IPS-18a (cell line): ENCODE measurements around the gene HMCN1.

Source experiments
- H3K27ac ChIP-seq: one replicate; pipeline ENCODE4 v1.5.1; 2013; ENCODE audit warnings: low read length
- H3K27me3 ChIP-seq: one replicate; pipeline ENCODE4 v1.6.1; 2013; ENCODE audit warnings: mild to moderate bottlenecking, low read length; ENCODE audit not compliant: control insufficient read depth, insufficient read depth
- H3K36me3 ChIP-seq: one replicate; pipeline ENCODE4 v1.6.1; 2013; ENCODE audit warnings: low read depth, low read length; ENCODE audit not compliant: control insufficient read depth
- H3K4me1 ChIP-seq: one replicate; pipeline ENCODE4 v1.6.1; 2013; ENCODE audit warnings: low read depth, low read length; ENCODE audit not compliant: control insufficient read depth
- H3K4me3 ChIP-seq: one replicate; pipeline ENCODE4 v1.5.1; 2013; ENCODE audit warnings: low read length
- H3K9ac ChIP-seq: one replicate; pipeline ENCODE4 v1.6.1; 2013; ENCODE audit warnings: mild to moderate bottlenecking, low read length, moderate library complexity
- H3K9me3 ChIP-seq: one replicate; pipeline ENCODE4 v1.6.1; 2013; ENCODE audit warnings: low read depth, low read length; ENCODE audit not compliant: control insufficient read depth

The HMCN1 gene

DNA sequence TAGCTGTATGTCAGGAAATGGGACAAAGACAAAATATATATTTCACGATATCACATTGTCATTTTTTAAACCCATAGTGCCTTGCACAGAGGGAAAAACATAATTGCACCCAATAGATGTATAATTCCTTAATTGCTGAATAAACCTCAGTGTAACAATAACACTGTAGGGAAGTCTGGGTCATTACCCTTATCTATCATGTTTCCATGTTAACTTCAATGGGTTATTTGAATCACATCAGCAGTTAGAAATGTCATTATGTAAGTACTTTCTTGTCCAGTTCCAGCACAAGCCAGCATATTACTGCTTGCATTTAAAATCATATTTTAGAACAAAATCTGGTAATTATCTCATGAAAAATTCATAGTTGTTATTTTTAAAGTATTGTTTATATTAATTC, 222.7 kb downstream of the HMCN1 start:
- H3K9ac ChIP-seq: no peak overlapping the region
- no peak overlapping the region for H3K4me3 ChIP-seq
- no peaks in the 10 kb centered on the region for H3K36me3 ChIP-seq
- H3K27me3 ChIP-seq: no peaks in the 10 kb centered on the region
- H3K4me1 ChIP-seq: peaks cover 11% of the 10 kb centered on the region
- no peaks in the 10 kb centered on the region for H3K9me3 ChIP-seq
- no peak overlapping the region for H3K27ac ChIP-seq

DNA sequence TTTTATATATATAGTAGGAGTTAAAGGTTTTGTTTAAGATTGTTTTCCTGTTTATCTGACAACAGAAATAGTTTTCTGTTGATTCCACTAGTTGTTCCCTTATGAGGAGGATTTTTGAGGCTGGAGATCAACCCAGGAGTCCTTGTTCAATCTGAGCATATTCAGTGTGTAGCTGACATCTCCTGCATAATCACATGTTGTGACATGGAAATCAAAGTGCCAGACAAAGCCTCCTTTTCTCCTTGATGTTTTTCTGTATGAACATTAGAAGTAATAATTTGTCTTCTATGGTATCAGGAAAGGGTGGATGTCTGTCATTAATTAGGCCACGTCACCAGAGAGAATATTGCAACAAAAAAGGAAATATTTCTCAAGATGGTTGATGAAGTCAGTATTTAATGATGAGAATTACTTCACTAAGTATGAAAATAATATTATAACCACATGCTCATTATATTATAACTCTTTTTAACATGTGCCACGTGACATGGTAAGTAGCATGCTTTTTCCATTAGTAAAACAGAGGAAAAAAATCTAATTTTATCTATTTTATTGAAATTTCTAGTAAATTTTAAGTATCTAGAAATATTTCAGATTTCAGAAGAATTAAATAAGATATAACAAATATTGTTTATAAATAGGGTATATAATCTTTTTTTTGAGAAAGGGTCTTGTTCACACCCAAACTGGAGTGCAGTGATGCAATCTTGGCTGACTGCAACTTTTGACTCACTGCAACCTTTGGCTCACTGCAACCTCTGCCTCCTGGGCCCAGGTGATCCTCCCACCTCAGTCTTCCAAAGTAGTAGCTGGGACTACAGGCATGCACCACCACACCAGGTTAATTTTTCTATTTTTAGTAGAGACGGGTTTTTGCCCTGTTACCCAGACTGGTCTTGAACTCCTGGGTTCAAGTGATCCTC, 223.5 kb downstream of the HMCN1 start:
- Histone ChIP-seq H3K9me3 (no peaks in the 10 kb centered on the region), H3K27me3 (no peaks in the 10 kb centered on the region), H3K27ac (no peak overlapping the region), H3K4me1 (peaks cover 11% of the 10 kb centered on the region), H3K36me3 (no peaks in the 10 kb centered on the region), H3K9ac (no peak overlapping the region), H3K4me3 (no peak overlapping the region)

DNA sequence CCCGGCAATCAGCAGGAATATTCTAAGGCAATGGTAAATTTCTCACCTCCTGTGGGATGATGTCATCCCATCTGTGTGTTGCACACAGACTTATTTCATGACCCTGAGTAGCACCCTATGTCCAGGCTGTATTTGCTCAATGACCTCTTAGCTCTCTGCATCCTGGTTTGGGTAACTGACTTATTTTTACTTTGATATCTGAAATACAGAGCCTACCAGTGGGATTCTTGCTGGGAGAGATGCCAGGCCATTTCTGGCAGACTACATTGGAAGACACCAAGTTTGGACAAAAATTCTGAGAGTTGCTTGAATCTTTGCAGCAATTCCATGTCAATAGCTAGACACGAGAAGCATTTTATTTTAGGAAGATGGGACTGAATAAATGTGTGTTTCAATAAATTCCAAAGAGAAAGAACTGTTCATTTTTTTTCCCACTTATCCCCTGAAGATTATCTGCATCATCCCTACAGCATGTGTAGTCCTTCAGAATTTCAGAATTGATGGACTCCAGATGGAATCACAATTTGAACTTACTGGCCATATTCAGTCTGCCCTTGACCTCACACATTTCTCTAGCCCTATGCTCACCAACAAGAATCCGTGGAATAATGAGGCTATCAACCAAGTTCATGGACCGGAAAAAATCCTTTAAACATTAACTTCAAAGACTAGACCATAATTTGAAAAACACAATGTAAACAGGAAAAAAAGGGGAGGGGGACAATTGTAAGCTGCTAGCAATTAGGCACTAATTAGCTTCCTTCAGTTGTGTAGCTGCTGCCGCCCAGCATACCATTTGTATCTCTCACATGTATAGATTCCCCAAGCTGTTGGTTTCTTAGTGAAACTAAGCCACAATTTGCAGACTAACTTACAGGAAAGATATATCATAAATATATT, 226.5 kb downstream of the HMCN1 start:
- Histone ChIP-seq H3K36me3 (no peaks in the 10 kb centered on the region), H3K4me1 (peaks cover 12% of the 10 kb centered on the region), H3K27ac (no peak overlapping the region), H3K9me3 (no peaks in the 10 kb centered on the region), H3K9ac (no peak overlapping the region), H3K27me3 (no peaks in the 10 kb centered on the region), H3K4me3 (no peak overlapping the region)

DNA sequence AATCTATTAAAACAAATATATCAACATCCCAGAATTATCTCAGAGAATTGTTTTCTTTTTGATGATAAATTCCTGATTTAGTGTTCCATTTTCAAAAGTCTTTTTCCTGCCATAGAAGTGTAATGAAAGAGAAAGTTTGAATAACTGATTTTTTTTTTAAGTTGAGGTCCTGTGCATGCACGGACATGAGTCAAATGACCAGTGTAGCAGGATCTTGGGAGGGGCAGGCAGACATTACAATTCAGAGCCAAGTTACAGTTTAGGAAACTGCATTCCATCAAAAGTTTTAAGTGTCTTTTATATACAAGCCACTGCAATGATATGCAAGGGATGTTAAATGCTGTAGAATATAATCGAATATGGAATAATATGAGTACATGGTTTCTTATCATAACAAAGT, 227.5 kb downstream of the HMCN1 start:
- Histone ChIP-seq H3K4me1 (peaks cover 12% of the 10 kb centered on the region), H3K4me3 (no peak overlapping the region), H3K9me3 (no peaks in the 10 kb centered on the region), H3K36me3 (no peaks in the 10 kb centered on the region), H3K27ac (no peak overlapping the region), H3K27me3 (no peaks in the 10 kb centered on the region), H3K9ac (no peak overlapping the region)

DNA sequence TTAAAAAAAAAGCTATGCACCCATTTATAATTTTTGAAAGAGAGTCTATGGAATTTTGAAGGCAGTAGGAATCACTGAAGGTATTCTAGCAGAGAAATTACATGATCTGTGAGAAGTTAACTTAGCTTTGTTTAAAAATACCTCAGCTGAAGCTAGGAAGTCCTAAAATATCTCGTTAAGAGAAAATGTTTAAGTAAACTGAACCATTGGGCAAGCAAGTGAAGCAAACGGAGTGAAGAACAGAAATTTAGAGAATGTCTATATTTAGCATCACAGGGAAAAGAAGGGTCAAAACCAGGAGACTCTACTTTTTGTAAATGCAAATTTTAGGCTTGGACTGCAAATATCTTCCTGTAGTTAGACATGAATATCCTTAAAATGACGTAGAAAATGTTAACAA, 230.8 kb downstream of the HMCN1 start:
- no peaks in the 10 kb centered on the region for H3K36me3 ChIP-seq
- no peak overlapping the region for H3K4me3 ChIP-seq
- H3K9ac ChIP-seq: no peak overlapping the region
- no peaks in the 10 kb centered on the region for H3K27me3 ChIP-seq
- no peak overlapping the region for H3K27ac ChIP-seq
- H3K4me1 ChIP-seq: peaks cover 10% of the 10 kb centered on the region
- H3K9me3 ChIP-seq: no peaks in the 10 kb centered on the region

DNA sequence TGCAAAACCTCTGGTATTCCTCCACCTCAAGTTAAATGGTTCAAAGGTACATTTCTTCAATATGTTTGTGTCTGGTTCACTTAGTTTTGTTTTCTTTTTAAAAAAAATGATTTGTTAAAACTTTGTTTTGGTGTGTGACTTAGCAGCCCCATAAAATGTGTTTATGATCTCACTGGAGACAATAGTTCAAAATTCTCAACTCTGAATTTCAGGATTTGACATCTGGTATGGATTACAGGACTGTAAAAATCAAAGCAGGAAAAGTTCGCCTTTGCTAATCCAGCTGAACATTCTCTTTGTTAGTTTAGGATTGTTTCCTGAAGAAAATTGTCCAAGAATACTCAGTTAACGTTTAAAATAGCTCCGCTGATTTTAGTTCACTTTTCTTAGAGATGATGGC, 231.7 kb downstream of the HMCN1 start:
- Histone ChIP-seq H3K4me1 (peaks cover 10% of the 10 kb centered on the region), H3K36me3 (no peaks in the 10 kb centered on the region), H3K27ac (no peak overlapping the region)

DNA sequence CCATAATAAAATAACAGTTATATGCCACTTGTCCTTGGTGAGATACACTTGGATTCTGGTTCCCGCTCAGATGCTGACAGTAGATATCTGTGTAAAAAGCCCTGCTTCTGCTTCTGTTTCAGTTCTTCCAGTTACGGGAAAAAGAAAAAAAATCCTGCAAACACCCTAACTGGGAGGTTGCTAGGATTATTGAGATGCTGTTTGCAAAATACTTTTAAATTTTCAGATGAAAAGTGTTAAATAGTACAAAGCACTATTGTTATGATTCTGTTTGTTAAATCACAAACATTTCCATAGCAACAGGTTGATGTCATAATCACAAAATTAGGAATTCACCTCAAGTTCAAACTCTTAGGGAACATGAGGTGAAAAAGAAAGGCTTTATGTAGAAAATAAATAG, 232.3 kb downstream of the HMCN1 start:
- Histone ChIP-seq H3K36me3 (no peaks in the 10 kb centered on the region), H3K9ac (no peak overlapping the region), H3K27ac (no peak overlapping the region), H3K4me3 (no peak overlapping the region), H3K9me3 (no peaks in the 10 kb centered on the region), H3K4me1 (peaks cover 10% of the 10 kb centered on the region), H3K27me3 (no peaks in the 10 kb centered on the region)

More for the DNA sequence above, 231.7 kb downstream of the HMCN1 start:
- Histone ChIP-seq H3K4me3 (no peak overlapping the region), H3K9ac (no peak overlapping the region), H3K9me3 (no peaks in the 10 kb centered on the region), H3K27me3 (no peaks in the 10 kb centered on the region)

DNA sequence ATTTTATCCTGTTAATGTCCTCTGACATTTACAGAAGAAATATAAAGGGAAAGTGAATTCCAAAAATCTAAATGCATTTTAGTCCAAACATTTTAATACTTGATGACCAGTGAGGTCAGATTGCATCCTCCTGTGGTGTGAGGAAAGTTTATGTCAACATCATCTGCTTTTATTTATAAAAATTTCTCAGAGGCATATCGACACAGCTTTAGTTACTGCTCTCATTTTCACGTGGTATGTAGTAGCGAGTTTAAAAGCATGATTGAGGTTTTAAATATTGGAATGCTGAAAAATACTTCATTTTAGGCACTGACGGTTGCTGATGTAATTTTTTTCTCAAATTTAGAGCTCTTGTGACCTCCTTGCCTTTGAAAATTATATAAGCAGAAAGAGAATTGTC, 234.8 kb downstream of the HMCN1 start:
- H3K4me3 ChIP-seq: no peak overlapping the region

DNA sequence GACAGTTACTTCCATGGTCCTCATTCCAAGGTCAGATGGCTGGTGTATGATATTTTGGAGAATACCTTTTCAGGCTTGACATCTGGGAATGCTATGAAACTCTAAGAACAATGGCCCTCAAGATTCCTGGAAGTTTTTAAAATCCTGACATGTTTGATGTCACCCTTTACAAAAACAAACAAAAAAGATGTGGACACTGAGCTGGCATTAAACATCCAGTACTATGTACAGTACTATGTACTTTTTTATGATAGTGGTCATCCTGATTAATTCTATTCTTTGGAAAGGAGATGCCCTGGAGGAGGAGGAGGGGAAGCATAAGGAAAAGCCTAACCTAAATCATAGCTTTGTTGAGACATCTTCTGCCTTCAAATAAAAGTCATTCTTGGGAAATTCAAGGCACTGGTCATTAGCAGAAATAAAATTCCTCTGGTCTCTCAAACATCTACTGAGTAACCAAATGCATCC, 235.4 kb downstream of the HMCN1 start:
- Histone ChIP-seq H3K9ac (no peak overlapping the region), H3K27me3 (no peaks in the 10 kb centered on the region), H3K4me3 (no peak overlapping the region), H3K27ac (no peak overlapping the region), H3K9me3 (no peaks in the 10 kb centered on the region), H3K36me3 (no peaks in the 10 kb centered on the region), H3K4me1 (peaks cover 6% of the 10 kb centered on the region)

More for the DNA sequence above, 234.8 kb downstream of the HMCN1 start:
- no peaks in the 10 kb centered on the region for H3K27me3 ChIP-seq
- no peak overlapping the region for H3K9ac ChIP-seq
- H3K27ac ChIP-seq: no peak overlapping the region
- H3K36me3 ChIP-seq: no peaks in the 10 kb centered on the region
- H3K4me1 ChIP-seq: peaks cover 10% of the 10 kb centered on the region
- H3K9me3 ChIP-seq: no peaks in the 10 kb centered on the region

DNA sequence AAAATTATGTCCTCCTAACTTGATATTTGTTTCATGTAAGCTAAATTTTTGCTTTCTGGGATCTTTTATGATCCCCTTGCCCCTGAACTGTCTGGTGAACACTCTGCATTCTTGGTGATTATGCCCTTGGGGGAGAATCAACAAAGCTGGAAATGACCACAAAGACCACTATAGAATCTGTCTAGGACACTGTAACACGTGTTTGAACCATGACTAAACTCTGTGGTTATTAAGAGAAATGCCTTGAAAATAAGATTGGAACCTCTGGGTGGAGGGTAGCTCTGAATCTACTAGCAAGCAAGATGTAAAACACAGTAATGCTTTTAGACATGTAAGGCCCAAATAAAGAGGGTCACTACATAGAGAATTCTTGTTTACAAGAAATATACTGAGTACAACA, 237.5 kb downstream of the HMCN1 start:
- H3K4me3 ChIP-seq: no peak overlapping the region
- no peak overlapping the region for H3K27ac ChIP-seq
- no peaks in the 10 kb centered on the region for H3K36me3 ChIP-seq
- H3K9me3 ChIP-seq: no peaks in the 10 kb centered on the region
- H3K27me3 ChIP-seq: no peaks in the 10 kb centered on the region
- H3K4me1 ChIP-seq: no peaks in the 10 kb centered on the region
- H3K9ac ChIP-seq: no peak overlapping the region

DNA sequence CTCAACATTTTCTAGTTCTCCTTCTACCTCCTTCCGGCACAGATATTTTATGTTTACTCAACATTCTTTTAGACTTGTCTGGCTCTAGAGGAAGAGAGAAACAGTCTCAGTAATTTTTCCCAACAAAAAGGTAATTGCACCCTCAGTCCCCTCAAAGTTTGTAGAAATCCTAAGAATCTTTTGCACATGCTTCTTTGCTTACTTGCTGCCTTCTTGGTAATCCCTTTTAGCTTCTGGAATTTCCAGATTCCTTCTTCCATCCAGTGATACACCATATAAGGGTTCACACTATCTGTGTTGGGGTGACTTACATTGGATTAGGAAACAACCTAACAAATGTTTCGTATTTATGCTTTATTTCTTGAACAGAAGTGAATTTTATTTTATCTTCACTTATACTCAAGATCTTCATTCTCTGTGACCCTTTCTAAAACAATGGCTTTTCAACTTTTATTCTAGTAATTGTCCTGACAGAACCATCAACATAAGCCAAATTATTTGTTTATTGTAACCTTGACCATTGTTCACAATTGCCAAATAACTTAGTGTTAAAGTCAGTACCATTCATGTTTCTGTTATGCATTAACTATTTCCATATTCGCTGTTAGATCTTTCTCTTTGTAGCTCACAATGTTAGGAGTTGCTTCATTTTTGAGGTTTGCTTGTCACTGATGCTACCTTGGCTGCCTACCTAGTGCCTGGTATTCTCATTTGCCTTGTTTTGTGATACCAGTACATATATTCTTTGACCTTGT, 238.1 kb downstream of the HMCN1 start:
- Histone ChIP-seq H3K9ac (no peak overlapping the region), H3K27ac (no peak overlapping the region), H3K36me3 (no peaks in the 10 kb centered on the region), H3K27me3 (no peaks in the 10 kb centered on the region), H3K4me1 (no peaks in the 10 kb centered on the region), H3K4me3 (no peak overlapping the region), H3K9me3 (no peaks in the 10 kb centered on the region)
